ENCODE measurements around the gene TSC2.
"Not testable (repeated sequence)": the region's sequence is repeated elsewhere in the genome, so short reads cannot be mapped to it uniquely, and the experiment has no call there.

The TSC2 gene

GRCh38 chr16:2092866-2093265 lies 45.1 kb downstream of the TSC2 start:
- no peaks in the 10 kb centered on the region for H3K27me3 ChIP-seq
- no peaks in the 10 kb centered on the region for H3K9me3 ChIP-seq
- H3K36me3 ChIP-seq: peaks cover 55% of the 10 kb centered on the region
- no peak overlapping the region for H3K4me3 ChIP-seq (ENCODE audit: low read depth in 1 of 2, low read length in 1 of 2)
- TF ChIP-seq CTCF (IDR thresholded peaks at IDR 0.05): no peak
- no peak overlapping the region for H3K27ac ChIP-seq
- H3K4me1 ChIP-seq (ENCODE audit: control insufficient read depth in 1 of 2, insufficient read depth in 1 of 2, low read depth in 1 of 2, low read length in 1 of 2): peaks cover 0 to 6% of the 10 kb centered on the region in 2 experiments

GRCh38 chr16:2093793-2094192 lies 46.0 kb downstream of the TSC2 start:
- H3K9me3 ChIP-seq: no peaks in the 10 kb centered on the region
- peaks cover 46% of the 10 kb centered on the region for H3K36me3 ChIP-seq
- H3K4me3 ChIP-seq (ENCODE audit: low read depth in 1 of 2, low read length in 1 of 2): no peak overlapping the region
- H3K27me3 ChIP-seq: no peaks in the 10 kb centered on the region
- no peak overlapping the region for H3K27ac ChIP-seq
- peaks cover 0 to 6% of the 10 kb centered on the region in 2 experiments for H3K4me1 ChIP-seq (ENCODE audit: control insufficient read depth in 1 of 2, insufficient read depth in 1 of 2, low read depth in 1 of 2, low read length in 1 of 2)
- no peak for TF ChIP-seq CTCF (IDR thresholded peaks at IDR 0.05)

- no peak for TF ChIP-seq CTCF (IDR thresholded peaks at IDR 0.05)
- peaks cover 0 to 6% of the 10 kb centered on the region in 2 experiments for H3K4me1 ChIP-seq (ENCODE audit: control insufficient read depth in 1 of 2, insufficient read depth in 1 of 2, low read depth in 1 of 2, low read length in 1 of 2)
- no peaks in the 10 kb centered on the region for H3K27me3 ChIP-seq
- H3K27ac ChIP-seq: no peak overlapping the region
- peaks cover 44% of the 10 kb centered on the region for H3K36me3 ChIP-seq
- H3K9me3 ChIP-seq: no peaks in the 10 kb centered on the region
- no peak overlapping the region for H3K4me3 ChIP-seq (ENCODE audit: low read depth in 1 of 2, low read length in 1 of 2)
These were observed 47.6 kb downstream of the TSC2 start for GRCh38 chr16:2095315-2095853.

GRCh38 chr16:2095918-2096582 lies 48.3 kb downstream of the TSC2 start:
- no peak for TF ChIP-seq CTCF (IDR thresholded peaks at IDR 0.05)
- no peak overlapping the region for H3K4me3 ChIP-seq (ENCODE audit: low read depth in 1 of 2, low read length in 1 of 2)
- H3K9me3 ChIP-seq: no peaks in the 10 kb centered on the region
- H3K27ac ChIP-seq: no peak overlapping the region
- H3K27me3 ChIP-seq: no peaks in the 10 kb centered on the region
- H3K4me1 ChIP-seq (ENCODE audit: control insufficient read depth in 1 of 2, insufficient read depth in 1 of 2, low read depth in 1 of 2, low read length in 1 of 2): peaks cover 0 to 6% of the 10 kb centered on the region in 2 experiments
- peaks cover 41% of the 10 kb centered on the region for H3K36me3 ChIP-seq

GRCh38 chr16:2096853-2097595 lies 49.2 kb downstream of the TSC2 start:
- Histone ChIP-seq H3K4me3 (ENCODE audit: low read depth in 1 of 2, low read length in 1 of 2) (no peak overlapping the region), H3K9me3 (no peaks in the 10 kb centered on the region), H3K36me3 (peaks cover 38% of the 10 kb centered on the region), H3K27ac (no peak overlapping the region), H3K4me1 (ENCODE audit: control insufficient read depth in 1 of 2, insufficient read depth in 1 of 2, low read depth in 1 of 2, low read length in 1 of 2) (no peaks in the 10 kb centered on the region), H3K27me3 (no peaks in the 10 kb centered on the region)
- no peak for TF ChIP-seq CTCF (IDR thresholded peaks at IDR 0.05)

- not testable (repeated sequence) for H3K9me3 ChIP-seq; H3K4me3 ChIP-seq (ENCODE audit: low read depth in 1 of 2, low read length in 1 of 2); H3K27ac ChIP-seq; H3K4me1 ChIP-seq (ENCODE audit: control insufficient read depth in 1 of 2, insufficient read depth in 1 of 2, low read depth in 1 of 2, low read length in 1 of 2); H3K27me3 ChIP-seq
- H3K36me3 ChIP-seq: peaks cover 38% of the 10 kb centered on the region
These were observed 49.9 kb downstream of the TSC2 start for GRCh38 chr16:2097689-2098088.

GRCh38 chr16:2101581-2101980 lies 53.8 kb downstream of the TSC2 start:
- H3K9me3 ChIP-seq; H3K4me3 ChIP-seq (ENCODE audit: low read depth in 1 of 2, low read length in 1 of 2); H3K27me3 ChIP-seq; H3K4me1 ChIP-seq (ENCODE audit: control insufficient read depth in 1 of 2, insufficient read depth in 1 of 2, low read depth in 1 of 2, low read length in 1 of 2); H3K27ac ChIP-seq: not testable (repeated sequence)
- H3K36me3 ChIP-seq: peaks cover 38% of the 10 kb centered on the region

Data from neutrophil (primary cell).